Measurements from ENCODE around the gene ZNF576. TPM values are rescaled to one million over a fixed set of nuclear protein-coding genes. Genes with fewer than 3 reads are reported as not detected.

Gene ZNF576
- total and polyA plus RNA-seq, 2 of the 4 experiments (the other 2 are of a cell fraction) = 13.8 to 19.5 TPM

- Histone ChIP-seq H3K56ac (ENCODE audit: extremely low read depth, insufficient read depth, low read length) (no peak overlapping the region), H3K18ac (ENCODE audit: low read depth, low read length) (no peak overlapping the region), H3K23ac (ENCODE audit: low read depth, low read length) (no peak overlapping the region), H3K14ac (replicated peaks; ENCODE audit: low read depth, low read length) (no peak overlapping the region), H3K4me1 (ENCODE audit: control insufficient read depth, insufficient read depth, low read length) (peaks cover 6% of the 10 kb centered on the region), H2AFZ (replicated peaks; ENCODE audit: low read length, poor library complexity) (no peak overlapping the region), H3K4ac (ENCODE audit: low read depth, low read length) (no peak overlapping the region), H4K8ac (ENCODE audit: low read depth in 2 of 2, low read length in 2 of 2) (no peak overlapping the region), H4K91ac (ENCODE audit: insufficient read depth, low read depth, low read length) (no peak overlapping the region), H3K4me3 (ENCODE audit: insufficient read depth, low read depth, low read length) (no peak overlapping the region), H2BK20ac (ENCODE audit: low read depth, low read length) (no peak overlapping the region), H3K27ac (ENCODE audit: insufficient read depth, low read length) (no peak overlapping the region), H3K27me3 (ENCODE audit: control insufficient read depth, insufficient read depth, low read length) (no peaks in the 10 kb centered on the region), H3K79me1 (ENCODE audit: low read depth in 1 of 2, low read length in 2 of 2) (peaks cover 35 to 72% of the 10 kb centered on the region in 2 experiments), H4K5ac (ENCODE audit: low read depth, low read length) (no peak overlapping the region), H2BK120ac (ENCODE audit: low read depth, low read length) (no peak overlapping the region), H2AK9ac (replicated peaks; ENCODE audit: low read depth, low read length, poor library complexity) (no peak overlapping the region), H2AK5ac (ENCODE audit: low read depth, low read length) (no peak overlapping the region), H3K9ac (ENCODE audit: low read depth, low read length) (no peak overlapping the region), H3K9me1 (ENCODE audit: insufficient read depth, low read length) (peaks cover 7% of the 10 kb centered on the region), H2BK5ac (ENCODE audit: low read depth, low read length, poor library complexity, severe bottlenecking) (no peak overlapping the region), H4K20me1 (ENCODE audit: insufficient read depth, low read length) (no peaks in the 10 kb centered on the region; the same call in 1 of the 2 replicates), H3K4me2 (ENCODE audit: low read depth, low read length) (no peak overlapping the region), H3K36me3 (ENCODE audit: control insufficient read depth, insufficient read depth, low read length) (peaks cover 18% of the 10 kb centered on the region), H2BK15ac (ENCODE audit: low read depth, low read length) (no peak overlapping the region), H3K9me3 (ENCODE audit: control insufficient read depth, insufficient read depth, low read length) (no peaks in the 10 kb centered on the region)
- DNase-seq (no peak), ATAC-seq (ENCODE audit: low read depth) (no peak)
- POLR2A ChIA-PET (ENCODE audit: unreplicated experiment) = no interaction called here
- WGBS, 2 experiments (ENCODE audit: extremely low coverage in 2 of 2, insufficient read length in 1 of 2) = 100% methylated on average over 1 of the region's 6 CpGs; no CpG with 5 or more reads in 1 of the 2 experiments
- dilution Hi-C loops (cut with HindIII; ENCODE audit: low sequenced_read_pairs, unreplicated experiment) = no loop called here
- BruUV-seq (replicated peaks) = no TSS peak
- in situ Hi-C loops (cut with MboI; ENCODE audit: low sequenced_read_pairs) = no loop called here
- TF ChIP-seq RCOR1 (IDR thresholded peaks at IDR 0.05; ENCODE audit: insufficient replicate concordance, low read length) (no peak), CTCF (conservative IDR thresholded peaks at IDR 0.05; ENCODE audit: low read depth, low read length) (no peak), FOS (IDR thresholded peaks at IDR 0.05; ENCODE audit: low read depth, low read length) (no peak)
- CTCF ChIA-PET = interaction anchor here (0.6 kb wide), 1 partner anchor 87 kb away, joined by 3 read pairs; no protein-coding TSS in a partner anchor
- intact Hi-C loops (cut with micrococcal nuclease) = no loop called here
These were observed 20.6 kb downstream of the ZNF576 start for GRCh38 chr19:43616954-43617353.

All from IMR-90 (cell line).